ENCODE results near the gene CNGB1. TPM values are rescaled to one million over a fixed set of nuclear protein-coding genes. Genes with fewer than 3 reads are reported as not detected.
"Not testable (repeated sequence)": the region's sequence is repeated elsewhere in the genome, so short reads cannot be mapped to it uniquely, and the experiment has no call there.

Gene CNGB1
- total RNA-seq, 4 donors from 2014 or later, result not detected

DNA sequence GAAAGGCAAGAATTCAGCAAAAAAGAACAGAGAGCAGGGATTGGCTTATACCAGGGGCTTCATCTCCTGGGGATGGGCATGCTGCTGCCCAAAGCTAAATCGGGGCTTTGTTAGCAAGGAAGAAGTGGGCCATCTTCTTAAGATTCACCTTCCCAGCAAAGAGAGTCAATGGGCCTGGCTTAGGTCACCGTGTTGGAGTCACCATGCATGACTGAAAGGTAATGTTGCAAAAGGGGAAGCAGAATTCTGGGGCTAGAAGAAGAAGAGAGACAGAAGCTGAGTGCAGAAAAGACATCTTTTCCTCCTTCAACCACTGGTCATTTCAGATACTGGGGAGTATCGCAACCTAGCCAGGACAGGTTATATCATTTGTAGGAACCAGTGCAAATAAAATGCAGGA is 92.3 kb downstream of the CNGB1 start:
- no peak overlapping the region for H3K4me3 ChIP-seq (ENCODE audit: low read depth, poor library complexity, severe bottlenecking)
- WGBS, 2 donors, result 89 to 90% methylated on average over 3 of the region's 3 CpGs
- intact Hi-C loops (cut with DNase I; ENCODE audit: low total_unique reads), result no loop called here
- no peak for TF ChIP-seq POLR2A (IDR thresholded peaks at IDR 0.05)
- TF ChIP-seq, protein P1, sequence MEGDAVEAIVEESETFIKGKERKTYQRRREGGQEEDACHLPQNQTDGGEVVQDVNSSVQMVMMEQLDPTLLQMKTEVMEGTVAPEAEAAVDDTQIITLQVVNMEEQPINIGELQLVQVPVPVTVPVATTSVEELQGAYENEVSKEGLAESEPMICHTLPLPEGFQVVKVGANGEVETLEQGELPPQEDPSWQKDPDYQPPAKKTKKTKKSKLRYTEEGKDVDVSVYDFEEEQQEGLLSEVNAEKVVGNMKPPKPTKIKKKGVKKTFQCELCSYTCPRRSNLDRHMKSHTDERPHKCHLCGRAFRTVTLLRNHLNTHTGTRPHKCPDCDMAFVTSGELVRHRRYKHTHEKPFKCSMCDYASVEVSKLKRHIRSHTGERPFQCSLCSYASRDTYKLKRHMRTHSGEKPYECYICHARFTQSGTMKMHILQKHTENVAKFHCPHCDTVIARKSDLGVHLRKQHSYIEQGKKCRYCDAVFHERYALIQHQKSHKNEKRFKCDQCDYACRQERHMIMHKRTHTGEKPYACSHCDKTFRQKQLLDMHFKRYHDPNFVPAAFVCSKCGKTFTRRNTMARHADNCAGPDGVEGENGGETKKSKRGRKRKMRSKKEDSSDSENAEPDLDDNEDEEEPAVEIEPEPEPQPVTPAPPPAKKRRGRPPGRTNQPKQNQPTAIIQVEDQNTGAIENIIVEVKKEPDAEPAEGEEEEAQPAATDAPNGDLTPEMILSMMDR (IDR thresholded peaks at IDR 0.05), result no peak
- DNase-seq (ENCODE audit: low spot score in 2 of 2), result no peak

DNA sequence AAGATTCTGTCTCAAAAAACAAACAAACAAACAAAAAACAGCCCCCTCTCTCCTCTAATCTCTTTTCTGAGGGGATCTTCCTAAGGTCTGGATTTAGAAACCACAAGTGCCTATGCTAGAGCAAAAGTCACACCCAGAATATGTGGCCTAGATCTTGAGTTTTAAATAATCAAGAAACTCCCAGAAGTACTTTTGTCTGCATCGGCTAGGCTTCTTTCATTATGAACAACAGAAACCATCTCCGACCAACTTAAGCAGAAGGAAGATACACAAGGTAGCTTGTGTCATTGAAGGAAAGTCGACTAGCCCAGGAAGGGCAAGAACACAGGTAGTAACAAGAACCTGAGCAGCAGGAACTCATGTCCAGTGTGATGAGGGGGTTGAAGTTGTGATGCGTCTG is 94.7 kb downstream of the CNGB1 start:
- intact Hi-C loops (cut with DNase I; ENCODE audit: low total_unique reads), result no loop called here
- 79 to 86% methylated on average over 4 of the region's 4 CpGs for WGBS, 2 donors

DNA sequence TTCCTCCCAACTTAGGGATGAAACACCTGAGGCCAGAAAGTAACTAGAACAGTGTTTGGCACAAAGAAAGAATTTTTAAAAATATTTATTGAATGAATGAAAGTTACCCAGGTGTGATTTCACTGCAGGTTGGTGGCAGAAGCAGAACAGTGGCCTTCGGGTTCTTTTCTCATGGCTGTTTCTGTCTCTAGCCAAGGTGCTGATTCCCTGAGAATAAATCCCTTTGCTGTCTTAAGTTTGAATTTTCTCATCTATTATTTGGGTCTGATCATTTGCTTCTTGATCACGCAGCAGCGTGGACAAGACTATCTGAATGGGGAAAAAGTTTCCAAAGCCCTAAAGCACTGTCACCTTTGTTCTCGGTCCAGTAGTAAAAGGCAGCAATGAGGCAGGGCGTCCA is 95.6 kb downstream of the CNGB1 start:
- WGBS, 2 donors, result 80 to 87% methylated on average over 5 of the region's 5 CpGs
- no peak for DNase-seq (ENCODE audit: low spot score in 2 of 2)
- intact Hi-C loops (cut with DNase I; ENCODE audit: low total_unique reads), result no loop called here
- TF ChIP-seq POLR2A (IDR thresholded peaks at IDR 0.05), result no peak
- TF ChIP-seq, protein P1 (IDR thresholded peaks at IDR 0.05), result no peak
- no peak overlapping the region for H3K4me3 ChIP-seq (ENCODE audit: low read depth, poor library complexity, severe bottlenecking)

More for the DNA sequence above, 94.7 kb downstream of the CNGB1 start:
- no peak overlapping the region for H3K4me3 ChIP-seq (ENCODE audit: low read depth, poor library complexity, severe bottlenecking)
- TF ChIP-seq, protein P1 (IDR thresholded peaks at IDR 0.05), result no peak
- no peak for DNase-seq (ENCODE audit: low spot score in 2 of 2)

DNA sequence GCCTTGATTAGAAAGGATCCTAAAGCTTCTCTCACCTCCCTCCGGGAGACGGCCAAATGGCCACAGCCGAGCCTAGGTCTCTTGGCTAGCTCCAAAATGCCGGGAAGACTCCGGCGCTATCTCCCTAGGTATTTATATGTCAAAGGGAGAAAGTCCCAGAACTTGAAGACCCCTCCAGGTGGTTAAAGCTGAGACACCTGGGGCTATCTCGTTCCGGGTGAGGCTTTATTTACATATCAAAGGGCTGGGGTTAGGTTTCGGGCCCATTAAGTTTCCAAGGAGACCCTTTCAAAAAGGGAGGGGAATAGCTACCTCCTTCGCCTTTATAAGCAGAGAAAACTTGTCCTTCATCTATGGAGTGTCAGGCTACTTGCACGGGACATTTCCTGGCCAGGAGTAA is 97.7 kb downstream of the CNGB1 start:
- 36% methylated on average over 11 of the region's 11 CpGs for WGBS, 2 donors
- TF ChIP-seq, protein P1 (IDR thresholded peaks at IDR 0.05), result no peak
- no peak for TF ChIP-seq POLR2A (IDR thresholded peaks at IDR 0.05)
- no peak overlapping the region for H3K4me3 ChIP-seq (ENCODE audit: low read depth, poor library complexity, severe bottlenecking)
- intact Hi-C loops (cut with DNase I; ENCODE audit: low total_unique reads), result no loop called here
- DNase-seq (ENCODE audit: low spot score in 2 of 2), result no peak

DNA sequence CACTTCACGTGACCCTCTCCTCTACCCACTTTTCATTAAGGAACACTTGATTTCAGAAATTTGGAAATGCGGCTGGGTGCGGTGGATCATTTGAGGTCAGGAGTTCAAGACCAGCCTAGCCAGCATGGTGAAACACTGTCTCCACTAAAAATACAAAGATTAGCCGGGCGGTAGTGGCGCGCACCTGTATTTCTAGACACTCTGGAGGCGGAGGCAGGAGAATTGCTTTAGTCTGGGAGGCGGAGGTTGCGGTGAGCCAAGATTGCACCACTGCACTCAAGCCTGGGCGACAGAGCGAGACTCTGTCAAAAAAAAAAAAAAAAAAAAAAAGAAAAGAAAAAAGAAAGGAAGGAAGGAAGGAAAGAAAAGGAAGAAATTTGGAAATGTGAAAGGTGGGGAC is 98.2 kb downstream of the CNGB1 start:
- H3K4me3 ChIP-seq (ENCODE audit: low read depth, poor library complexity, severe bottlenecking); DNase-seq (ENCODE audit: low spot score in 2 of 2); intact Hi-C loops (cut with DNase I; ENCODE audit: low total_unique reads): not testable (repeated sequence)
- 85 to 86% methylated on average over 12 of the region's 12 CpGs for WGBS, 2 donors

DNA sequence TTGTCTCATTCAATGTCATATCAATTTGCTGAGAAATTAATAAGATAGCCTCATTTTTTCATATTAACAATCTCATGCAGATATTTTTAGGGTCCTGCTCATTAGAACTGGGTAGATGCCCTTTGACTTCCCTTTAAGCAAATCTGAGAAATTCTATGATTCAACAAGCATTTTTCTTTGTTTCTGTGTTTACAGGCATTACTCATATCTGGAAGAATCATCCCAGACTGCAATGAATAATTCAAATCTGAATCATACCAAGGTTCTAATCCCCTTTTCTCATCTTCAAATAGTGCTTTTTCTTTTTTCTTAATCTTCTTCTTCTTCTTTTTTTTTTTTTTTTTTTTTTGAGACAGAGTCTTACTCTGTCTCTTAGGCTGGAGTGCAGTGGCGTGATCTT is 99.5 kb downstream of the CNGB1 start:
- no peak for TF ChIP-seq POLR2A (IDR thresholded peaks at IDR 0.05)
- TF ChIP-seq, protein P1 (IDR thresholded peaks at IDR 0.05), result no peak
- intact Hi-C loops (cut with DNase I; ENCODE audit: low total_unique reads), result no loop called here
- 79 to 94% methylated on average over 1 of the region's 1 CpG for WGBS, 2 donors
- DNase-seq (ENCODE audit: low spot score in 2 of 2), result no peak
- H3K4me3 ChIP-seq (ENCODE audit: low read depth, poor library complexity, severe bottlenecking), result no peak overlapping the region
